Esophagus muscularis mucosa (tissue), 4 donors: ENCODE results near the gene KRTAP4-6. TPM values are rescaled to one million over a fixed set of nuclear protein-coding genes. Genes with fewer than 3 reads are reported as not detected.

Experiments
- DNase-seq: peaks from one replicate; pipeline ENCODE4 v3.0.0-alpha.2; 2017; ENCODE audit errors: extremely low spot score
- H3K27ac ChIP-seq, 4 donors: fragments of 200-600 bp; sonication (generic); replicated peaks in 1 of 4; 1 replicate in 3 of 4; 2 replicates in 1 of 4; pipeline ENCODE4 v1.5.1; 2016 to 2019; ENCODE audit warnings: mild to moderate bottlenecking in 1 of 4
- H3K27me3 ChIP-seq, 4 donors: fragments of 200-600 bp; sonication (generic); one replicate each; pipeline versions ENCODE4 v1.5.1 to v1.6.0; 2016 to 2019
- H3K36me3 ChIP-seq, 4 donors: fragments of 200-600 bp; sonication (generic); one replicate each; pipeline ENCODE4 v1.5.1; 2016 to 2019
- H3K4me1 ChIP-seq, 4 donors: fragments of 200-600 bp; sonication (generic); one replicate each; pipeline ENCODE4 v1.5.1; 2016 to 2019
- H3K4me3 ChIP-seq, 4 donors: fragments of 200-600 bp; sonication (generic); 1 replicate in 2 of 4; 2 replicates in 2 of 4; pipeline ENCODE4 v1.5.1; 2016 to 2019; ENCODE audit warnings: mild to moderate bottlenecking in 4 of 4, moderate library complexity in 1 of 4
- H3K9me3 ChIP-seq, 4 donors: fragments of 200-600 bp; sonication (generic); 1 replicate in 3 of 4; 2 replicates in 1 of 4; pipeline ENCODE4 v1.5.1; 2016 to 2019
- EP300 ChIP-seq: sonication (generic); formaldehyde crosslinking; IDR thresholded peaks from one replicate; pipeline ENCODE4 v1.6.1; 2017; ENCODE audit warnings: antibody characterized with exemption
- POLR2A ChIP-seq: fragments of 450-650 bp; IDR thresholded peaks from one replicate; pipeline ENCODE4 v1.6.1; 2017; ENCODE audit warnings: antibody characterized with exemption, moderate library complexity, mild to moderate bottlenecking, low read depth
- POLR2AphosphoS5 ChIP-seq, 2 donors: sonication (generic); formaldehyde crosslinking; IDR thresholded peaks; one replicate each; pipeline ENCODE4 v1.6.1; 2017; ENCODE audit warnings: antibody characterized with exemption in 2 of 2
- WGBS: methylation state at CpG from one replicate; pipeline ENCODE4 v1.1.5; 2018; 5-methylcytosine and 5-hydroxymethylcytosine counted together
- intact Hi-C: fragments of 100-400 bp; cut with DNase I; formaldehyde crosslinking; loops from one replicate; pipeline ENCODE4 v1.15.1; 2023
- total RNA-seq, 4 donors: library from RNA; depleted of rRNA; stranded (reverse); fragments of >200 nt; gene quantifications; one replicate each; pipeline versions ENCODE4 v1.1.0 to v1.2.1, GENCODE V29; 2016
- TF ChIP-seq, protein P1 (sequence below), 3 experiments: fragments of 200-600 bp in 2 of 3; fragments of 450-650 bp in 1 of 3; sonication (generic) in 2 of 3; IDR thresholded peaks; one replicate each; pipeline ENCODE4 v1.5.1; 2017 to 2019; ENCODE audit warnings: antibody characterized with exemption in 3 of 3, mild to moderate bottlenecking in 2 of 3, moderate library complexity in 1 of 3

KRTAP4-6 gene
- total RNA-seq, 4 donors from 2014 or later: not detected

DNA sequence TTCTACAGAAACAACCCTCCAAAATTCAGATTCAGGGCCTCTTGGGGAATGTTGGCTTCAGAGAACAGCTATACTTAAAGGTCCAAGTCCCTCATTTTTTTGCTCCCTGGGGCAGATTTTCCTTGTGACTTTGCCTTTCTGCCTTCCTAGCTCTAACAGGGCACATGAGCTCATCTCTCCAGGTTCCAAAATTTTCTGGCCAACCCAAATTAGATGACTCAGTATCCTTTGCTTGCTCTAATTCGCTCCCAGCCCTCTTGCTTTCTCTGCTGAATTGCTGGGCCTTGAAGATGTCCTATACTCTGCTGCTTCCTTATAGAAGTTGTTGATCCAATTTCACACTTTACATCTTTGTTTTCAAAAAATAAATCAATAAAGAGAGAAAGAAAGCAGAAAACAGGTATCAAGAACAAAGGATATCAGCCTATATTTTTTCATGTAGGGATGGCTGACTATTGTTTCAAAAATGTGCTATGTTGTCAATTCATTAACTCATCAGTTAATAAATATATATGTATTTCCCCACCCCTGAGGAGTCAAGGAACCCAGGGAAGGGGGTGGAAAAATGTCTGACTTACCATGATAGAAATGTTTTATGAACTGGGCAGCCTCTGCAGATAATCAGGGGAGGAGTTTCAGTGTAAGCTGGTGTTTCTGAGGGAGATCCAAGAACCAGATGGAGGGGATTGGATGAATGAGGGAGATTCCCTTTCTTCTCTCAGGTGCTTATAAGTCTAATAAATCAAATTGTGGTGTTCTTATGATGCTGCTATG, 38.7 kb upstream of the KRTAP4-6 start:
- H3K36me3 ChIP-seq: no peaks in the 10 kb centered on the region
- TF ChIP-seq EP300 (no peak), POLR2A (no peak), POLR2AphosphoS5 (IDR thresholded peaks at IDR 0.05) (no peak)
- TF ChIP-seq, protein P1, sequence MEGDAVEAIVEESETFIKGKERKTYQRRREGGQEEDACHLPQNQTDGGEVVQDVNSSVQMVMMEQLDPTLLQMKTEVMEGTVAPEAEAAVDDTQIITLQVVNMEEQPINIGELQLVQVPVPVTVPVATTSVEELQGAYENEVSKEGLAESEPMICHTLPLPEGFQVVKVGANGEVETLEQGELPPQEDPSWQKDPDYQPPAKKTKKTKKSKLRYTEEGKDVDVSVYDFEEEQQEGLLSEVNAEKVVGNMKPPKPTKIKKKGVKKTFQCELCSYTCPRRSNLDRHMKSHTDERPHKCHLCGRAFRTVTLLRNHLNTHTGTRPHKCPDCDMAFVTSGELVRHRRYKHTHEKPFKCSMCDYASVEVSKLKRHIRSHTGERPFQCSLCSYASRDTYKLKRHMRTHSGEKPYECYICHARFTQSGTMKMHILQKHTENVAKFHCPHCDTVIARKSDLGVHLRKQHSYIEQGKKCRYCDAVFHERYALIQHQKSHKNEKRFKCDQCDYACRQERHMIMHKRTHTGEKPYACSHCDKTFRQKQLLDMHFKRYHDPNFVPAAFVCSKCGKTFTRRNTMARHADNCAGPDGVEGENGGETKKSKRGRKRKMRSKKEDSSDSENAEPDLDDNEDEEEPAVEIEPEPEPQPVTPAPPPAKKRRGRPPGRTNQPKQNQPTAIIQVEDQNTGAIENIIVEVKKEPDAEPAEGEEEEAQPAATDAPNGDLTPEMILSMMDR (IDR thresholded peaks at IDR 0.05): no peak

DNA sequence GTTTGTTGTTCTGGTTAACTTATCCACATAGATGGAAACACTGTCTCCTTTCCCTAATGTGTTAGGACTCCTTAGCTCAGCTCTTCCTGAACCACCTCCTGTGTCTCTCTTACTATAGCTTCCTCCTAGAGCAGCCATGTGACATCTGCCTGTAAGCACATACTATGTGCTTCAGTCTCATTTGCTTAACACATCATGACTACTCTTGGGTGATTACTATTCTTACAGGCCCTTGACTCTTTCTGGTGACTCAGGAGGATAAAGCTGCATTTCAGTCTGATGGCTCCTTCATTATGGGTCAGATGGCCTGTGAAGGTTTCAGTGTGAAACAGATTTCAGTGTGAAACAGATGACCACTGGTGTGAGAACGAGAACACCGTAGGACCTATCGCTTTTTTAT, 38.0 kb upstream of the KRTAP4-6 start:
- TF ChIP-seq POLR2A: no peak
- no peak for TF ChIP-seq POLR2AphosphoS5 (IDR thresholded peaks at IDR 0.05)
- TF ChIP-seq, protein P1 (IDR thresholded peaks at IDR 0.05): no peak
- no peak for TF ChIP-seq EP300
- peaks cover 0 to 6% (median 2%) of the 10 kb centered on the region in 4 donors for H3K27me3 ChIP-seq
- no peaks in the 10 kb centered on the region for H3K36me3 ChIP-seq
- no peak for DNase-seq
- H3K27ac ChIP-seq: no peak overlapping the region
- no peak overlapping the region for H3K4me3 ChIP-seq
- H3K4me1 ChIP-seq: no peaks in the 10 kb centered on the region
- intact Hi-C loops: no loop called here
- 93% methylated on average over 3 of the region's 3 CpGs for WGBS
- no peaks in the 10 kb centered on the region for H3K9me3 ChIP-seq

More for the DNA sequence above, 38.7 kb upstream of the KRTAP4-6 start:
- peaks cover 0 to 6% (median 2%) of the 10 kb centered on the region in 4 donors for H3K27me3 ChIP-seq
- DNase-seq: no peak
- no peaks in the 10 kb centered on the region for H3K9me3 ChIP-seq
- 83% methylated on average over 1 of the region's 1 CpG for WGBS
- intact Hi-C loops: no loop called here
- H3K4me1 ChIP-seq: no peaks in the 10 kb centered on the region
- no peak overlapping the region for H3K4me3 ChIP-seq
- no peak overlapping the region for H3K27ac ChIP-seq

GRCh38 chr17:41177727-41178271, 37.5 kb upstream of the KRTAP4-6 start, which contains the start of gene KRTAP4-2:
Gene KRTAP4-2 (minus strand): TSS chr17:41178221. CDS start chr17:41178164, 57 bp downstream.
- no peaks in the 10 kb centered on the region for H3K9me3 ChIP-seq
- H3K4me1 ChIP-seq: no peaks in the 10 kb centered on the region
- DNase-seq: no peak
- WGBS: 66% methylated on average over 7 of the region's 7 CpGs
- H3K4me3 ChIP-seq: no peak within 1 kb of the TSS
- intact Hi-C loops: no loop called here
- H3K36me3 ChIP-seq: no peaks in the 10 kb centered on the region
- peaks cover 0 to 6% (median 2%) of the 10 kb centered on the region in 4 donors for H3K27me3 ChIP-seq
- H3K27ac ChIP-seq: no peak within 1 kb of the TSS
- TF ChIP-seq EP300 (no peak), POLR2A (no peak), POLR2AphosphoS5 (IDR thresholded peaks at IDR 0.05) (no peak)
- TF ChIP-seq, protein P1 (IDR thresholded peaks at IDR 0.05): no peak

GRCh38 chr17:41176744-41177387, 36.5 kb upstream of the KRTAP4-6 start:
- 86% methylated on average over 3 of the region's 3 CpGs for WGBS
- H3K4me3 ChIP-seq: no peak overlapping the region
- intact Hi-C loops: no loop called here

GRCh38 chr17:41171886-41172285, 31.5 kb upstream of the KRTAP4-6 start:
- WGBS: 79% methylated on average over 2 of the region's 2 CpGs
- no peak for DNase-seq
- Histone ChIP-seq H3K4me1 (no peaks in the 10 kb centered on the region), H3K27ac (no peak overlapping the region), H3K9me3 (no peaks in the 10 kb centered on the region), H3K36me3 (no peaks in the 10 kb centered on the region), H3K4me3 (no peak overlapping the region), H3K27me3 (peaks cover 0 to 6% (median 2%) of the 10 kb centered on the region in 4 donors)
- intact Hi-C loops: no loop called here
- TF ChIP-seq POLR2AphosphoS5 (IDR thresholded peaks at IDR 0.05) (no peak), EP300 (no peak), POLR2A (no peak)
- TF ChIP-seq, protein P1 (IDR thresholded peaks at IDR 0.05): no peak

More at GRCh38 chr17:41176744-41177387, 36.5 kb upstream of the KRTAP4-6 start:
- TF ChIP-seq EP300 (no peak), POLR2A (no peak)
- H3K27ac ChIP-seq: no peak overlapping the region
- H3K27me3 ChIP-seq: peaks cover 0 to 6% (median 2%) of the 10 kb centered on the region in 4 donors
- DNase-seq: no peak
- no peaks in the 10 kb centered on the region for H3K36me3 ChIP-seq
- H3K4me1 ChIP-seq: no peaks in the 10 kb centered on the region
- no peaks in the 10 kb centered on the region for H3K9me3 ChIP-seq
